Left ventricle myocardium inferior (tissue), 1 donor: ENCODE data around the gene CYP1A2. TPM values are rescaled to one million over a fixed set of nuclear protein-coding genes. Genes with fewer than 3 reads are reported as not detected.
A peak's percentile ranks its signal among the peaks of the same experiment; 100 is the strongest.
"Not testable (repeated sequence)": the region's sequence is repeated elsewhere in the genome, so short reads cannot be mapped to it uniquely, and the experiment has no call there.

Source experiments
- DNase-seq: peaks from one replicate; pipeline ENCODE4 v3.0.0-alpha.2; 2020
- H3K27ac ChIP-seq: fragments of 200-600 bp; replicated peaks from 2 replicates; pipeline ENCODE4 v1.8.0; 2021
- H3K27me3 ChIP-seq: fragments of 200-600 bp; 2 replicates; pipeline ENCODE4 v1.8.0; 2021; ENCODE audit warnings: low read depth
- H3K36me3 ChIP-seq: fragments of 200-600 bp; 2 replicates; pipeline ENCODE4 v1.8.0; 2021
- H3K4me1 ChIP-seq: fragments of 200-600 bp; 2 replicates; pipeline ENCODE4 v1.8.0; 2021
- H3K4me3 ChIP-seq: fragments of 200-600 bp; 2 replicates; pipeline ENCODE4 v1.8.0; 2021; ENCODE audit warnings: mild to moderate bottlenecking, moderate library complexity
- H3K9me3 ChIP-seq: fragments of 200-600 bp; replicated peaks from 2 replicates; pipeline ENCODE4 v1.8.0; 2021
- CTCF ChIP-seq: fragments of 200-600 bp; IDR thresholded peaks from 2 replicates; pipeline ENCODE4 v1.8.0; 2021; ENCODE audit warnings: antibody characterized with exemption, mild to moderate bottlenecking, borderline replicate concordance
- intact Hi-C: fragments of 100-400 bp; cut with micrococcal nuclease; formaldehyde crosslinking; loops from one replicate; pipeline ENCODE4 v1.11.0; 2022
- total RNA-seq: library from RNA; stranded (reverse); fragmentation: NEBNext Ultra II Directional; extraction: Animal tissue kit (Norgen Biotek cat#: 25700); gene quantifications from one replicate; pipeline ENCODE4 v1.2.1, GENCODE V29; 2021
- donor health status: DM: no; HTN: yes; CAD: no; lungs with severe emphysema.

The CYP1A2 gene
- total RNA-seq, 1 donor from 2014 or later, result not detected

- no peak for DNase-seq
- Histone ChIP-seq H3K27me3 (no peaks in the 10 kb centered on the region), H3K27ac (peak overlapping the region; percentile 98), H3K4me3 (peak overlapping the region; percentile 84), H3K9me3 (no peaks in the 10 kb centered on the region), H3K36me3 (no peaks in the 10 kb centered on the region), H3K4me1 (peaks cover 75% of the 10 kb centered on the region)
- intact Hi-C loops, result no loop called here
- TF ChIP-seq CTCF, result no peak
These were observed 34.6 kb downstream of the CYP1A2 start for GRCh38 chr15:74783072-74783807.

GRCh38 chr15:74783808-74784175 lies 35.1 kb downstream of the CYP1A2 start:
- Histone ChIP-seq H3K4me3 (peak overlapping the region; percentile 84), H3K27ac (peak overlapping the region; percentile 98), H3K4me1 (peaks cover 81% of the 10 kb centered on the region), H3K27me3 (no peaks in the 10 kb centered on the region), H3K36me3 (no peaks in the 10 kb centered on the region), H3K9me3 (no peaks in the 10 kb centered on the region)
- no peak for DNase-seq
- no peak for TF ChIP-seq CTCF
- intact Hi-C loops, result no loop called here

- Histone ChIP-seq H3K4me3 (peak overlapping the region; percentile 84), H3K27me3 (no peaks in the 10 kb centered on the region), H3K27ac (peak overlapping the region; percentile 98), H3K36me3 (no peaks in the 10 kb centered on the region), H3K9me3 (no peaks in the 10 kb centered on the region), H3K4me1 (peaks cover 89% of the 10 kb centered on the region)
- intact Hi-C loops, result no loop called here
- TF ChIP-seq CTCF, result no peak
- DNase-seq, result no peak
These were observed 36.0 kb downstream of the CYP1A2 start for GRCh38 chr15:74784426-74785193.

- Histone ChIP-seq H3K4me1 (peaks cover 95% of the 10 kb centered on the region), H3K36me3 (no peaks in the 10 kb centered on the region), H3K27ac (peak overlapping the region; percentile 98), H3K9me3 (no peaks in the 10 kb centered on the region), H3K4me3 (peak overlapping the region; percentile 84), H3K27me3 (no peaks in the 10 kb centered on the region)
- intact Hi-C loops, result no loop called here
- no peak for TF ChIP-seq CTCF
- no peak for DNase-seq
These were observed 36.8 kb downstream of the CYP1A2 start for GRCh38 chr15:74785194-74786032.

- H3K27me3 ChIP-seq, H3K9me3 ChIP-seq, intact Hi-C loops, DNase-seq, H3K36me3 ChIP-seq: not testable (repeated sequence)
- Histone ChIP-seq H3K27ac (peak overlapping the region; percentile 98), H3K4me3 (peak overlapping the region; percentile 32), H3K4me1 (peaks cover 95% of the 10 kb centered on the region)
These were observed 37.4 kb downstream of the CYP1A2 start for GRCh38 chr15:74786081-74786480.
